ENCODE data around the gene PVR. TPM values are rescaled to one million over a fixed set of nuclear protein-coding genes. Genes with fewer than 3 reads are reported as not detected.

PVR gene
- total and polyA plus RNA-seq, 2 of the 4 experiments (the other 2 are of a cell fraction) = 106 to 122 TPM

- H3K27ac ChIP-seq (ENCODE audit: insufficient read depth, low read length) = peak overlapping the region; percentile 42; the same call in 1 of the 2 replicates
- H2BK15ac ChIP-seq (ENCODE audit: low read depth, low read length) = no peak overlapping the region; the same call in 2 of the 3 replicates
- no peak overlapping the region for H2BK120ac ChIP-seq (ENCODE audit: low read depth, low read length)
- no peak overlapping the region for H2BK5ac ChIP-seq (ENCODE audit: low read depth, low read length, poor library complexity, severe bottlenecking)
- H3K79me1 ChIP-seq (ENCODE audit: low read depth in 1 of 2, low read length in 2 of 2) = peaks cover 54 to 81% of the 10 kb centered on the region in 2 experiments
- H3K9me3 ChIP-seq (ENCODE audit: control insufficient read depth, insufficient read depth, low read length) = no peaks in the 10 kb centered on the region
- peaks cover 37% of the 10 kb centered on the region for H3K9me1 ChIP-seq (ENCODE audit: insufficient read depth, low read length)
- H3K18ac ChIP-seq (ENCODE audit: low read depth, low read length) = no peak overlapping the region
- in situ Hi-C loops (cut with MboI; ENCODE audit: low sequenced_read_pairs) = no loop called here
- H4K8ac ChIP-seq (ENCODE audit: low read depth in 2 of 2, low read length in 2 of 2) = no peak overlapping the region; a peak in 1 of 4 replicates
- no peaks in the 10 kb centered on the region for H3K27me3 ChIP-seq (ENCODE audit: control insufficient read depth, insufficient read depth, low read length)
- H3K4me3 ChIP-seq (ENCODE audit: insufficient read depth, low read depth, low read length) = no peak overlapping the region
- intact Hi-C loops (cut with micrococcal nuclease) = no loop called here
- CTCF ChIA-PET = no interaction called here
- no peak overlapping the region; the same call in 1 of the 2 replicates for H3K4me2 ChIP-seq (ENCODE audit: low read depth, low read length)
- H3K4me1 ChIP-seq (ENCODE audit: control insufficient read depth, insufficient read depth, low read length) = peaks cover 16% of the 10 kb centered on the region
- H3K36me3 ChIP-seq (ENCODE audit: control insufficient read depth, insufficient read depth, low read length) = peaks cover 47% of the 10 kb centered on the region
- peaks cover 60% of the 10 kb centered on the region for H4K20me1 ChIP-seq (ENCODE audit: insufficient read depth, low read length)
- peak overlapping the region; percentile 18 for H2AFZ ChIP-seq (replicated peaks; ENCODE audit: low read length, poor library complexity)
- H3K23ac ChIP-seq (ENCODE audit: low read depth, low read length) = no peak overlapping the region
- DNase-seq (no peak), ATAC-seq (ENCODE audit: low read depth) (no peak)
- no peak overlapping the region for H3K56ac ChIP-seq (ENCODE audit: extremely low read depth, insufficient read depth, low read length)
- peak overlapping the region; percentile 79 for H2AK9ac ChIP-seq (replicated peaks; ENCODE audit: low read depth, low read length, poor library complexity)
- dilution Hi-C loops (cut with HindIII; ENCODE audit: low sequenced_read_pairs, unreplicated experiment) = no loop called here
- POLR2A ChIA-PET (ENCODE audit: unreplicated experiment) = no interaction called here
- WGBS, 2 experiments (ENCODE audit: extremely low coverage in 2 of 2, insufficient read length in 1 of 2) = 79% methylated on average over 18 of the region's 31 CpGs; no CpG with 5 or more reads in 1 of the 2 experiments
- 0 out of 2 replicates have a peak overlapping the region, but pooled peaks have one; percentile 29 for H3K14ac ChIP-seq (replicated peaks; ENCODE audit: low read depth, low read length)
- H3K4ac ChIP-seq (ENCODE audit: low read depth, low read length) = peak overlapping the region; percentile 36; the same call in 1 of the 2 replicates
- no peak overlapping the region for H2BK20ac ChIP-seq (ENCODE audit: low read depth, low read length)
- TF ChIP-seq SMC3 (IDR thresholded peaks at IDR 0.05; ENCODE audit: low read depth, low read length) = no peak
- no peak for TF ChIP-seq BHLHE40 (IDR thresholded peaks at IDR 0.05; ENCODE audit: low read depth, low read length)
- TF ChIP-seq FOS (IDR thresholded peaks at IDR 0.05; ENCODE audit: low read depth, low read length) = no peak
- no peak for TF ChIP-seq RAD21 (IDR thresholded peaks at IDR 0.05; ENCODE audit: low read length)
- TF ChIP-seq USF2 (IDR thresholded peaks at IDR 0.05; ENCODE audit: low read depth, low read length) = no peak
- no peak for TF ChIP-seq POLR2A (IDR thresholded peaks at IDR 0.05; ENCODE audit: low read depth, low read length)
- TF ChIP-seq CEBPB (IDR thresholded peaks at IDR 0.05; ENCODE audit: low read depth, low read length) = no peak
- no peak for TF ChIP-seq MAFK (IDR thresholded peaks at IDR 0.05; ENCODE audit: low read depth, low read length)
- TF ChIP-seq ELK1 (IDR thresholded peaks at IDR 0.05; ENCODE audit: borderline replicate concordance, low read depth, low read length) = no peak
- TF ChIP-seq RFX5 (IDR thresholded peaks at IDR 0.05; ENCODE audit: low read depth, low read length) = no peak
- TF ChIP-seq NFE2L2 (IDR thresholded peaks at IDR 0.05; ENCODE audit: low read depth, low read length) = no peak
- TF ChIP-seq MAZ (IDR thresholded peaks at IDR 0.05; ENCODE audit: borderline replicate concordance, low read depth, low read length) = no peak
- no peak for TF ChIP-seq RCOR1 (IDR thresholded peaks at IDR 0.05; ENCODE audit: insufficient replicate concordance, low read length)
- TF ChIP-seq CHD1 (IDR thresholded peaks at IDR 0.05; ENCODE audit: low read depth, low read length) = no peak
- no peak for TF ChIP-seq CTCF (conservative IDR thresholded peaks at IDR 0.05; ENCODE audit: low read depth, low read length)
- TF ChIP-seq MXI1 (IDR thresholded peaks at IDR 0.05; ENCODE audit: borderline replicate concordance, low read depth, low read length) = no peak
- BruUV-seq (replicated peaks) = no TSS peak
- peak overlapping the region; percentile 61; the same call in 1 of the 2 replicates for H2AK5ac ChIP-seq (ENCODE audit: low read depth, low read length)
- no peak overlapping the region for H3K9ac ChIP-seq (ENCODE audit: low read depth, low read length)
- H4K91ac ChIP-seq (ENCODE audit: insufficient read depth, low read depth, low read length) = peak overlapping the region; percentile 2; the same call in 1 of the 2 replicates
- no peak overlapping the region; the same call in 1 of the 2 replicates for H4K5ac ChIP-seq (ENCODE audit: low read depth, low read length)
These were observed 3.4 kb downstream of the PVR start for GRCh38 chr19:44647144-44647543.
